GM12878 (cell line): ENCODE data around the gene ASB8. TPM values are rescaled to one million over a fixed set of nuclear protein-coding genes. Genes with fewer than 3 reads are reported as not detected.

Experiments used
- ATAC-seq: fragments of 200-7000 bp; cut with Tn5 transposase; 3 replicates; pipeline ENCODE4 v1.9.1; 2020; ENCODE audit warnings: mild to moderate bottlenecking, moderate library complexity
- BruUV-seq: library from RNA; stranded (reverse); fragments of 400-500 nt; replicated peaks from 2 replicates; lab custom pipeline; 2021; lab: Mats Ljungman, UMichigan
- CTCF ChIA-PET: fragments of 300-600 bp; sonication (Branson Sonifier 250); formaldehyde crosslinking; extraction: SDS; loops from one replicate; lab custom pipeline; 2021; ENCODE audit warnings: inconsistent platforms; lab: Yijun Ruan, JAX
- POLR2A ChIA-PET: fragments of 350-600 bp; formaldehyde crosslinking; extraction: SDS; loops from one replicate; lab custom pipeline; 2021; ENCODE audit warnings: inconsistent platforms; lab: Charles Lee
- RAD21 ChIA-PET: fragments of 300-600 bp; sonication (Branson Sonifier 250); formaldehyde crosslinking; loops from one replicate; lab custom pipeline; 2023; ENCODE audit warnings: antibody characterized with exemption; ENCODE audit not compliant: unreplicated experiment; lab: Charles Lee
- SMC1A ChIA-PET: fragments of 300-600 bp; sonication (Branson Sonifier 250); formaldehyde crosslinking; loops from one replicate; lab custom pipeline; 2023; ENCODE audit not compliant: unreplicated experiment, uncharacterized antibody; lab: Charles Lee
- DNase-seq: peaks from one replicate; pipeline ENCODE4 v3.0.0-alpha.2; 2011; ENCODE audit warnings: low read depth, low spot score
- FAIRE-seq: peaks from 3 replicates; lab custom pipeline; 2011; peaks lifted over from hg19 to GRCh38; lab: Jason Lieb, UNC
- H2AFZ ChIP-seq: 2 replicates; pipeline ENCODE4 v1.6.0; 2011; ENCODE audit warnings: low read depth, low read length, control low read depth; ENCODE audit not compliant: control insufficient read depth
- H3K27ac ChIP-seq: 2 replicates; pipeline ENCODE4 v1.5.1; 2011; ENCODE audit warnings: control low read depth; ENCODE audit not compliant: control insufficient read depth, insufficient read depth
- H3K27me3 ChIP-seq, 2 experiments: replicated peaks in 1 of 2; 2 replicates each; pipeline versions ENCODE4 v1.6.0 to v1.6.1; 2011; ENCODE audit warnings: low read length in 1 of 2; ENCODE audit not compliant: control insufficient read depth in 2 of 2, insufficient read depth in 2 of 2
- H3K36me3 ChIP-seq, 2 experiments: 2 replicates each; pipeline ENCODE4 v1.5.1; 2011; ENCODE audit warnings: low read length in 1 of 2; ENCODE audit not compliant: control insufficient read depth in 2 of 2, insufficient read depth in 2 of 2
- H3K4me1 ChIP-seq: 2 replicates; pipeline ENCODE4 v1.6.1; 2011; ENCODE audit warnings: mild to moderate bottlenecking, low read length, moderate library complexity, mixed read lengths; ENCODE audit not compliant: control insufficient read depth, insufficient read depth
- H3K4me2 ChIP-seq: 2 replicates; pipeline ENCODE4 v1.6.0; 2011; ENCODE audit warnings: control low read depth; ENCODE audit not compliant: control insufficient read depth, insufficient read depth
- H3K4me3 ChIP-seq: fragments of 200-600 bp; sonication (generic); 2 replicates; pipeline ENCODE4 v1.5.1; 2016
- H3K79me2 ChIP-seq: 2 replicates; pipeline ENCODE4 v1.6.0; 2011; ENCODE audit warnings: low read length; ENCODE audit not compliant: control insufficient read depth, insufficient read depth
- H3K9ac ChIP-seq: 2 replicates; pipeline ENCODE4 v1.8.0; 2011; ENCODE audit warnings: low read length, control low read depth, mixed read lengths; ENCODE audit not compliant: control insufficient read depth, insufficient read depth
- H3K9me3 ChIP-seq: replicated peaks from 3 replicates; pipeline ENCODE4 v1.5.1; 2011; ENCODE audit warnings: mild to moderate bottlenecking, low read length; ENCODE audit not compliant: control insufficient read depth, insufficient read depth
- H4K20me1 ChIP-seq: 2 replicates; pipeline ENCODE4 v1.6.0; 2011; ENCODE audit not compliant: control insufficient read depth, insufficient read depth
- CBX3 ChIP-seq: fragments of 200-600 bp; sonication (generic); IDR thresholded peaks from 2 replicates; pipeline ENCODE4 v1.6.1; 2016; ENCODE audit warnings: low read depth, borderline replicate concordance
- DPF2 ChIP-seq: fragments of 450-650 bp; IDR thresholded peaks from 2 replicates; pipeline ENCODE4 v1.6.1; 2017; ENCODE audit warnings: mild to moderate bottlenecking
- EGR1 ChIP-seq, 2 experiments: IDR thresholded peaks; 1 replicate in 1 of 2; 2 replicates in 1 of 2; pipeline ENCODE4 v1.6.1; 2011 to 2012; ENCODE audit warnings: low read depth in 2 of 2, low read length in 2 of 2, borderline replicate concordance in 1 of 2, mild to moderate bottlenecking in 1 of 2, moderate library complexity in 1 of 2
- EP300 ChIP-seq, 2 experiments: fragments of 150-350 bp in 1 of 2; IDR thresholded peaks; 2 replicates each; pipeline ENCODE4 v1.6.1; 2011 to 2012; ENCODE audit warnings: low read depth in 2 of 2, low read length in 2 of 2, borderline replicate concordance in 1 of 2, improper control_type of control experiment in 1 of 2, inconsistent platforms in 1 of 2; ENCODE audit not compliant: control insufficient read depth in 1 of 2
- HDGF ChIP-seq: fragments of 450-650 bp; IDR thresholded peaks from 2 replicates; pipeline ENCODE4 v1.6.1; 2016; ENCODE audit warnings: antibody characterized with exemption
- JUNB ChIP-seq: IDR thresholded peaks from 2 replicates; pipeline ENCODE4 v1.6.1; 2016; ENCODE audit warnings: antibody characterized with exemption, mild to moderate bottlenecking
- NFXL1 ChIP-seq: fragments of 450-650 bp; IDR thresholded peaks from 2 replicates; pipeline ENCODE4 v1.6.1; 2017; ENCODE audit warnings: antibody characterized with exemption, mild to moderate bottlenecking, borderline replicate concordance
- NR2C2 ChIP-seq: IDR thresholded peaks from 2 replicates; pipeline ENCODE4 v1.6.1; 2011; ENCODE audit warnings: borderline replicate concordance, low read depth; ENCODE audit not compliant: control insufficient read depth, insufficient read length
- PAX5 ChIP-seq: IDR thresholded peaks from 2 replicates; pipeline ENCODE4 v1.6.1; 2011; ENCODE audit warnings: low read depth, low read length, borderline replicate concordance
- POLR2AphosphoS2 ChIP-seq: IDR thresholded peaks from 2 replicates; pipeline ENCODE4 v1.6.1; 2011; ENCODE audit warnings: low read depth, mild to moderate bottlenecking, low read length, improper control_type of control experiment, moderate library complexity
- RBBP5 ChIP-seq: fragments of 200-600 bp; sonication (generic); conservative IDR thresholded peaks from 2 replicates; pipeline ENCODE4 v1.6.1; 2016
- RELB ChIP-seq: fragments of 450-650 bp; IDR thresholded peaks from 2 replicates; pipeline ENCODE4 v1.6.1; 2017; ENCODE audit warnings: low read depth, mild to moderate bottlenecking, moderate library complexity
- RUNX3 ChIP-seq: IDR thresholded peaks from 2 replicates; pipeline ENCODE4 v1.6.1; 2012; ENCODE audit warnings: low read length, inconsistent platforms
- SUPT20H ChIP-seq: IDR thresholded peaks from 2 replicates; pipeline ENCODE4 v1.6.1; 2011; ENCODE audit warnings: low read depth, mild to moderate bottlenecking, low read length, moderate library complexity, borderline replicate concordance; ENCODE audit not compliant: control insufficient read depth
- ZNF274 ChIP-seq: IDR thresholded peaks from one replicate; pipeline ENCODE4 v1.8.0; 2011; ENCODE audit not compliant: insufficient read length, insufficient read depth
- in situ Hi-C: fragments of 300-500 bp; cut with MboI; formaldehyde crosslinking; loops from 9 replicates; pipeline ENCODE4 v1.14.3; 2018; ENCODE audit warnings: mixed read lengths
- intact Hi-C: fragments of 100-400 bp; cut with micrococcal nuclease; formaldehyde crosslinking; loops from one replicate; pipeline ENCODE4 v1.14.2; 2022; ENCODE audit not compliant: unreplicated experiment
- polyA plus RNA-seq, 11 experiments: library from polyadenylated mRNA; depleted of rRNA in 4 of 11; unstranded in 6 of 11; stranded (reverse) in 5 of 11; fragments of >200 nt; fragmentation: Nextera tagmentation in 4 of 11; fragmentation: Illumina TruSeq in 1 of 11; extraction: Ambion mirVana in 4 of 11; extraction: Trizol in 1 of 11; gene quantifications; 1 replicate in 1 of 11; 2 replicates in 10 of 11; pipeline versions ENCODE4 v1.2.1 to v1.2.3, GENCODE V29; 2011 to 2016; ENCODE audit warnings: inconsistent platforms in 2 of 11, missing spikeins in 2 of 11, low read depth in 1 of 11
- total RNA-seq, 4 experiments: library from RNA; depleted of rRNA in 3 of 4; stranded (reverse); fragments of >200 nt in 3 of 4; fragmentation: Illumina TruSeq in 1 of 4; extraction: Trizol in 1 of 4; gene quantifications; 2 replicates each; pipeline versions ENCODE4 v1.2.1 to v1.2.3, GENCODE V29; 2013 to 2021

Gene ASB8
- total and polyA plus RNA-seq, 10 of the 15 experiments (the other 5 are each of a cell fraction or from before 2014, with no cell fraction given), result 23.7 to 48.0 (median 29.1) TPM

- FAIRE-seq, result no peak
Measured at GRCh38 chr12:48109424-48109823, 47.9 kb downstream of the ASB8 start.

More at GRCh38 chr12:48109424-48109823, 47.9 kb downstream of the ASB8 start:
- RAD21 ChIA-PET, result no interaction called here
- CTCF ChIA-PET, result interaction anchor here (1.6 to 3.0 kb wide), 2 partner anchors 11 to 48 kb away, joined by 11 to 19 read pairs; partner anchors contain the start of genes ASB8 and PFKM
- POLR2A ChIA-PET, result interaction anchor here (0.6 kb wide), 1 partner anchor 17 kb away, joined by 7 read pairs; no protein-coding TSS in a partner anchor
- SMC1A ChIA-PET, result interaction anchor here (1.1 to 1.7 kb wide), 4 partner anchors 10 to 66 kb away, joined by 3 to 8 read pairs (median 4); partner anchors contain the start of genes ASB8 and PFKM
- Histone ChIP-seq H3K27me3 (no peaks in the 10 kb centered on the region), H3K27ac (no peak overlapping the region), H3K36me3 (no peaks in the 10 kb centered on the region), H2AFZ (no peak overlapping the region), H3K9ac (no peak overlapping the region), H3K79me2 (peaks cover 27% of the 10 kb centered on the region), H3K4me1 (peaks cover 23% of the 10 kb centered on the region), H3K4me2 (no peak overlapping the region), H4K20me1 (no peaks in the 10 kb centered on the region), H3K9me3 (no peaks in the 10 kb centered on the region), H3K4me3 (no peak overlapping the region)
- BruUV-seq, result no TSS peak
- TF ChIP-seq RBBP5 (no peak), EGR1 (IDR thresholded peaks at IDR 0.05; ENCODE audit: borderline replicate concordance in 1 of 2, low read depth in 2 of 2, low read length in 2 of 2) (no peak), RUNX3 (peak; percentile 84), ZNF274 (no peak), NR2C2 (no peak), RELB (no peak), EP300 (IDR thresholded peaks at IDR 0.05; ENCODE audit: borderline replicate concordance in 1 of 2, control insufficient read depth in 1 of 2, low read depth in 2 of 2, low read length in 2 of 2) (no peak), CBX3 (no peak), NFXL1 (no peak), HDGF (no peak), POLR2AphosphoS2 (no peak), SUPT20H (no peak), PAX5 (no peak), JUNB (peak; percentile 20; the same call in 1 of the 2 replicates), DPF2 (no peak)
- no peak for ATAC-seq
- DNase-seq, result no peak
- intact Hi-C loops (no loop called here), in situ Hi-C loops (no loop called here)
